Activated CD4-positive, CD25-positive, alpha-beta regulatory T cell (primary cell): ENCODE results near the gene SDF2.
A peak's percentile ranks its signal among the peaks of the same experiment; 100 is the strongest.
"Not testable (repeated sequence)": the region's sequence is repeated elsewhere in the genome, so short reads cannot be mapped to it uniquely, and the experiment has no call there.

ENCODE experiments used
- DNase-seq, 4 experiments: peaks; one replicate each; lab custom pipeline; 2025; lab: John Stamatoyannopoulos, UW

The SDF2 gene

DNA sequence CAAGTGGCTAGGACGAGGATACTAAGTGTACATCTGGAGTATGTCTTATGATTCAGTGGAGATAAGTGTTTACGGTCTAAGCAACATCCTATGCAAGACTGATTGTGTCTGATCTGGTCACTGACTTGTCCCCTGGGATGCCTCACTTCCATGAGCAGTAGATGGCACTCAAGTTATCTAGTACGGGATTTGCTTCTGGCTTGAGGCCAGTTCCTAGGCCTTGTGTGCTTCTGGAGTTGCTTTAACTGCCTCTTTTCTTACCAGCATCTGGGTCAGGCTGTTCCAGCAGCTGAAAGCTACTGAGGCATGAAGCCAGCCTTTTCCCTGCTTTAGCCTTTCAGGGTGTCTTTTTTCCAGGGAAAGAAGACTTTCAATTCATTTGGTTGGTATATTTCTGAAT is 23.3 kb upstream of the SDF2 start:
- no peak for DNase-seq

DNA sequence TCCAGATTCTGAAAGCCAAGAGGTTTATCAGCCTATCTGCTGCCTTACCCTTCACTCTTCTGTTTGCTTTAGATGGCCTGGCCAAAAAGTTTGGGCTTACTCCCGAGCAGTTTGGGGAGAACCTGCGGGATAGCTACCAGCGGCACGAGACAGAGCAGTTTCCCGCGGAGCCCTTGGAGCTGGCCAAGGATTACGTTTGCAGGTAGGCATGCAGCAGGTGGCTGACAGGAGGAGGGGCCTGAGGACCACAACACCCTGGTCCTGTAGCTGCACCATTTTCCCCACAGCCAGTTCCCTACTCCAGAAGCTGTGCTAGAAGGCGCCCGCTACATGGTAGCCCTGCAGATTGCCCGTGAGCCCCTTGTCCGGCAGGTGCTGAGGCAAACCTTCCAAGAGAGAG is 20.9 kb upstream of the SDF2 start:
- DNase-seq: no peak

DNA sequence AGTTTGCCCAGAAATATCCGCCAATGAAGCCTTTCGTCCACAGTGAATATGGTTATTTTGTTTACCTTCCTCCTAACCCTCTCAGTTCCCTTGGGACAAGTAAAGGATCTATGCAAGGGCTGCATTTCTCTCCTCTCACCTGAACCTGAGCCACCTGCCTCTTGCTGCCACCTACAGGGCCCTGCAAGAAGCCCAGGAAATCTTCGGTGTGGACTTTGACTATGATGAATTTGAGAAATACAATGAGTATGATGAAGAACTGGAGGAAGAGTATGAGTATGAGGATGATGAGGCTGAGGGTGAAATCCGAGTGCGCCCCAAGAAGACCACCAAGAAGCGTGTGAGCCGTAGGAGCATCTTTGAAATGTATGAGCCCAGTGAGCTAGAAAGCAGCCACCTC is 14.3 kb upstream of the SDF2 start:
- DNase-seq: no peak

DNA sequence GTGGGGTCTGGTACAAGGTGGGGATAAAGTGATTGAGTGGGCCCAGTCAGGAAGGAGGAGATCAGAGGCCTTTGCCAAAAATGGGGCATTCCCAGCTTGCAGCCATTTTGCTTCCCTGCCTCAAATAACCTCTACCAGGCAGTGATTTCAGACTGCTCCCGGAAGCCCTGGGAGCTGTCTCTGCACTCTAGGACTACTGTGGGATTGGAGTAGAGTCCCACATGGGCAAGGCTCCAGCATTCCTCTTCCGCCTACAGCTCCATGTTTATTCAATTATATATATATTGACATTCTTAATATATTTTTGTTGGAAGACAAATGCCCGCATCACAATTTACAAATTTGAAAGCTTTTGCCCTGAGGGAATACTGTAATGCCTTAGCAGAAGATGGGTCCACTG is 13.8 kb upstream of the SDF2 start:
- DNase-seq: no peak

DNA sequence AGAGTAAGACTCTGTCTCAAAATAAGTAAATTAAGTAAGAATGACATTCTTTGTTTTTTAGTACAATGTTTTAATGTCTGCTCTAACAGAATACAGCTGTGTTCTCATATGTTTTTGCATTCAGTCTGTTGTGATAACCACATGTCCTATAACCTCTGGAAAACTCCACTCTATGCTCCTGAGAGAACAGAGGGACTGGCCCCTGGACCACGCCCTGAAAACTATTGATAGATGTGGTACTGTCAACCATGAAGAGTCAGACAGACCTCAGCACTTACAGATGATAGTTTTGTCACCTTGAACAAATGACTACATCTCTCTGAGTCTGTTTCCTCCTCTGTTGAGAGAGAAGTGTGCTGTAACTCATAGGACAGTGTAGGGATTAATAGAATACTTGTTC is 8.2 kb upstream of the SDF2 start:
- no peak for DNase-seq

DNA sequence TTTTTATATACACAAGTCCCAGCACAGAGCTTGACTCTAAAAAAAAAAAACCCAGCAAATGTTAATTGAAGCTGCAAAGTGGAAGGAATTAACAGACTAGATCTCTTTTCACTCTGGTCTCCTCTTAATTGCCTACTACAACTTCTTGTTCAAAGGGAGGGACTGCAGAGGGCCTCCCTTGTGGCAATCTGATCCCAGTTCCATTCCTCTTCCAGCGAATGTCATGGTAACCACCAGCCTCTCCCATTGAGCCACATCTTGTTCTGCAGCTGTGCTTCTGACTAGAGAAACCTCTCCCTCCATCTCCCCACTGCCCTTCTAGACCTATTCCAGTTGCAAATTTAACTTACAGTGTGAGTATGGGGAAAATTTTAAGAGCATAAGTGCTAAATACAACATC is 6.2 kb upstream of the SDF2 start:
- no peak for DNase-seq

DNA sequence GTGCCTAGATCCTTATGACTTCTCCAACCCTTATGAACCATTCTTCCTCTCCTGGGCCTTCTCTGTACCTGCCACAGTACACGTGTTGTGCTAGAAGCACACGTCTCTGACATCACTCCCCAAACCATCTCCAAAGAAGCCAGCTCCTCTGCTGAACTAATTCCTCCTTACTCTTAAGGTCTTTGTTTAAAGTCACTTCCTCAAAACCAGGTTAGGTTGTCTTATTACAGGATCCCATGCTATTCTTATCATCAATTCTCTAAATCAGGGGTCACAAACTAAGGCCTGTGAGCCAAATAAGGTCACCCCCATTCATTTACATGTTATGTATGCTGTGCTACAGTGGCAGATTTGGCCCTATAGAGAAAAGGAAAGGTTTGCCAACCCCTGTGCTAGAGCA is 4.3 kb upstream of the SDF2 start:
- no peak for DNase-seq

DNA sequence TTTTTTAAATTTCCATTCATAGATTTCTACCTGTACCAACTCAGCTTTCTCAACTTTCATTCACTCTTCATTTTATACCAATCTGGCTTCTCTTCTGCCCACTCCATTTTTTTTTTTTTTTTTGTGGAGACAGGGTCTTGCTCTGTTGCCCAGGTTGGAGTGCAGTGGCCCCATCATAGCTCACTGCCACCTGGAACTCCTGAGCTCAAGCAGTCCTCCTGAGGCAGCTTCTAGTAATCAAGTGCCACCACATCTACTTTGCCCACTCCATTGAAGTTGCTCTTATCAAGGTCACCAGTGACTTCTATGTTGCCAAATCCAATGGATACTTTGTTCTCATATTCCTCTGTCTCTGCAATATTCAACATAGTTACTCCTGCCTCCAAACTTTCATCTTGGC is 2.0 kb upstream of the SDF2 start:
- DNase-seq: no peak

DNA sequence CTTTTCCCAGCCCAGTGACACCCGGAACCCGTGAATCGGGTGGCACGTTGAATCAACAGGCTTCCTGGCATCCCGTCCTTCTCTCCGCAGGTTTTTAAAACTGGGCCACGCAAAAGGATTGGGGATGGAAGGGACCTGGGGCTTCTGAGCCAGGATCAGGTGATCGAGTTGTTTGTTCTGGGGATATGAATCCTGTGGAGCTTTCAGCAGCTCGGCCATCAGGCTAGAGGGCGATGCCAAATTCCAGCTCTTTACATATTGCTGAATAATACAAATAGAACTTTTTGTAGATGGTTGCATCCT is 772 bp upstream of the SDF2 start:
- DNase-seq: no peak

DNA sequence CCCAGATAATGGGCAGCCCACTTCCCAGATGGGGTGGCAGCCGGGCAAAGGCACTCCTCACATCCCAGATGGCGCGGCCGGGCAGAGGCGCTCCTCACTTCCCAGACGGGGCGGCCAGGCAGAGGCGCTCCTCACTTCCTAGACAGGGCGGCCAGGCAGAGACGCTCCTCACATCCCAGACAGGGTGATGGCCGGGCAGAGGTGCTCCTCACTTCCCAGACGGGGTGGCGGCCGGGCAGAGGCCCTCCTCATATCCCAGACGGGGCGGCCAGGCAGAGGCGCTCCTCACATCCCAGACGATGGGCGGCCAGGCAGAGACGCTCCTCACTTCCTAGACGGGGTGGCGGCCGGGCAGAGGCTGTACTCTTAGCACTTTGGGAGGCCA is 2.2 kb downstream of the SDF2 start:
- DNase-seq: not testable (repeated sequence)

DNA sequence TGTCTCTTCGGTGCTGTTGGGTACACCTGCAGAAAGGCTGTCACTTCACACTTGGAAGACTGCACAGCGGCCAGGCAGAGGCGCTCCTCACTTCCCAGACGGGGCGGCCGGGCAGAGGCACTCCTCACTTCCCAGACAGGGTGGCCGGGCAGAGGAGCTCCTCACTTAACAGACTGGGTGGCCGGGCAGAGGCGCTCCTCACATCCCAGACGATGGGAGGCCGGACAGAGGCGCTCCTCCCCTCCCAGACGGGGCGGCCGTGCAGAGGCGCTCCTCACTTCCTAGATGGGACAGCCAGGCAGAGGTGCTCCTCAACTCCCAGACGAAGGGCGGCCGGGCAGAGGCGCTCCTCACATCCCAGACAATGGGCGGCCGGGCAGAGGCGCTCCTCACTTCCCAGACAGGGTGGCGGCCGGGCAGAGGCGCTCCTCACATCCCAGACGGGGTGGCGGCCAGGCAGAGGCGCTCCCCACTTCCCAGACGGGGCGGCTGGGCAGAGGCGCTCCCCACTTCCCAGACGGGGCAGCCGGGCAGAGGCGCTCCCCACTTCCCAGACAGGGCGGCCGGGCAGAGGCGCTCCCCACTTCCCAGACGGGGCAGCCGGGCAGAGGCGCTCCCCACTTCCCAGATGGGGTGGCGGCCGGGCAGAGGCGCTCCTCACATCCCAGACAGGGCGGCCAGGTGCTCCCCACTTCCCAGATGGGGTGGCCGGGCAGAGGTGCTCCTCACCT is 2.8 kb downstream of the SDF2 start:
- not testable (repeated sequence) for DNase-seq

DNA sequence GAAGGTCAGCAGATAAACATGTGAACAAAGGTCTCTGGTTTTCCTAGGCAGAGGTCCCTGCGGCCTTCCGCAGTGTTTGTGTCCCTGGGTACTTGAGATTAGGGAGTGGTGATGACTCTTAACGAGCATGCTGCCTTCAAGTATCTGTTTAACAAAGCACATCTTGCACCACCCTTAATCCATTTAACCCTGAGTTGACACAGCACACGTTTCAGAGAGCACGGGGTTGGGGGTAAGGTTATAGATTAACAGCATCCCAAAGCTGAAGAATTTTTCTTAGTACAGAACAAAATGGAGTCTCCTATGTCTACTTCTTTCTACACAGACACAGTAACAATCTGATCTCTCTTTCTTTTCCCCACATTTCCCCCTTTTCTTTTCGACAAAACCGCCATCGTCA is 3.4 kb downstream of the SDF2 start:
- DNase-seq: not testable (repeated sequence)

DNA sequence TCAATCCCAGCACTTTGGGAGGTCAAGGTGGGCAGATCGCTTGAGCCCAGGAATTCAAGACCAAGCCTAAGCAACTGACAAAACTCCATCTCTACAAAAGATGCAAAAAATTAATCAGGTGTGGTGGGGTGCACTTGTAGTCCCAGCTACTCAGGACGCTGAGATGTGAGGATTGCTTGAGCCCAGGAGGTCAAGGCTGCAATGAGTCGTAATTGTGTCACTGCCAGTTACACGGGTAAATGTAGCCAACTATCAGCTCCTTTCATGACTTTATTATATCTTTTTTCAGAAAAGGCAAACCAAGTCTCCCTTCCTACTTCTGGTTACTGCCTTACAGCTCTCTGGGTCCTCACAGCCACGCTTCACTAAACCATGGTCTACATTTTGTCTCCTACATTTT is 4.0 kb downstream of the SDF2 start:
- no peak for DNase-seq

DNA sequence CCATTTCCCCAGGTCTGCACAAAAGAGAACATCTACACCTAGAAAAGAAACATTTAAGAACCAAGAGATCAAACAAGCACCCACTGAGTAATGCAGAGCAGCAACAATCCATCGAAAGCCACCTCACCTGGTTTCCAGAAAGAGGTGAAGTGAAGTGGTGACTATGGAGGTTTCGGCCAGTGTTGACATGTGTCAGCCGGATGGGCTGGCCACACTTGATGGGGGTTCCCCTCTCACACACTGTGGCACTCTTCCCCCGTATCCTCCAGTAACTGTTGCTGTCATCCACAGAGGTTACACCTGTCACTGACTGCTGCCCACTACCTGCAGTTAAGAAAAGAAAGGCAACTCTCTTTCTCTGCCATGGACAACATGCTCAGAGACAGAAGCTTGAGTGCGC is 6.5 kb downstream of the SDF2 start:
- no peak for DNase-seq

DNA sequence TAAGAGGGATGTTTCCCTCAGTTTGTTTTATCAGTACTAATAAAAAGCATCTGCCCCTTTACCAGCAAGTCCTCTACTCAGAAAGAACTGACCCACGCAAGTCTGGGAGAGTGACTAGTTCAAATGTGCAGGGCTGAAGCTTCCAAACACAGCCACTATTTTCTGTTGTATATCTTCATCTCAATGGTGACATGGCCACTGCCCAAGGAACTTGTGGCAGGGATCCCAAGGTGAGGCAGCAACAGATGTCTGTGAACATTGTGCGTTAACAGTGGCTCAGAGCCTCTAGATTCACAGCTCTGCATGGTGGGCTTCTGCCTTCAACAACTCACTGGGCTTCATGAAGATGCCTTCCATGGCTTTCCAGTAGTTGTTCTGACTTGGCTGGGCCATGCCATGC is 13.0 kb downstream of the SDF2 start:
- no peak for DNase-seq

DNA sequence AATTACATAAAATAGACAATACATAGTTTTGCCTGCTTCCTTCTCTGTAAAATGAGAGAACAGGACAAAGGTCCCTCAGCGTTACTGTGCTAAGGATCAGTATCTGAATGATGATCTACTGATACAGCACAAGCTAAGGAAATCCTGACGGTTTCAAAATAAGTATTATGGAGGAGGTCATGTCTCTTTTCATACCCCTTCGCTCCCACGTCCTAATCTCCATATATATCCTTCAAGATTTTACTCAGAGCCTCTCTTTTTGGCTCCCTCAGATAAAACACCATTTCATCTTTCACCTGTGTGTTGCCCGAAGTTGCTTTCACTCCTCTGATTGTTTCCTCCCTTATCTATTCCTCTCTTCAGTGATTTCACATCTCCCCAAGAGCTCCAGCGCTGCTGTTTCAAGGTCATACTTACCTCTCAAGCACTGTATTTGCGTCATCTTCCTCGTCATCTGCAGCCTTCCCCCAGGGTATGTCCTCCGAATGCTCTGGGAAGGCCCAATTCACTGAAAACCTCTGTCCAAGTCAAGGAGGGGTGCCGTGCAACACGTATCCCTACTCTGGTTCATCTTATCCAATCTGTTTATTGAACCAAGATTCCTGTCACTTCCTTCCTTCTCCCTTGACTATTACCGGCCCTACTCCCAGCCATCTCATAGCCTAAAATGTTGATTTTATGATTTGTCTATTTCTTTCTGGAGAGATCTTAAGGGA is 15.5 kb downstream of the SDF2 start:
- no peak for DNase-seq

DNA sequence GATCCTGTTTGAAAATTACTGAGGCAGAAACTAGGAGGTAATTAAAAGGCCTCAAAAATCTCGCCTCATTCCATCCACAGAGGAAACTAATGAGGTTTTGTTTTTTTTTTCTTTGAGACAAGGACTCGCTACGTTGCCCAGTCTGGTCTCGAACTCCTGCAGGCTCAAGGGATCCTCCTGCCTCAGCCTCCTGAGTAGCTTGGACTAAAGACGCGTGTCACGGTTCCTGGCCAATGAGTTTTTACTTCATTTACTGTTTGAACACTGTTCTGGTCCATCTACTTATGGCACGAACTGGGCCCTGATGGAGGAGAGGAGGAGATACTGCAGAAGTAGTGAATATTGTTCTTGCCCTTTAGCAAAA is 16.1 kb downstream of the SDF2 start:
- no peak for DNase-seq

DNA sequence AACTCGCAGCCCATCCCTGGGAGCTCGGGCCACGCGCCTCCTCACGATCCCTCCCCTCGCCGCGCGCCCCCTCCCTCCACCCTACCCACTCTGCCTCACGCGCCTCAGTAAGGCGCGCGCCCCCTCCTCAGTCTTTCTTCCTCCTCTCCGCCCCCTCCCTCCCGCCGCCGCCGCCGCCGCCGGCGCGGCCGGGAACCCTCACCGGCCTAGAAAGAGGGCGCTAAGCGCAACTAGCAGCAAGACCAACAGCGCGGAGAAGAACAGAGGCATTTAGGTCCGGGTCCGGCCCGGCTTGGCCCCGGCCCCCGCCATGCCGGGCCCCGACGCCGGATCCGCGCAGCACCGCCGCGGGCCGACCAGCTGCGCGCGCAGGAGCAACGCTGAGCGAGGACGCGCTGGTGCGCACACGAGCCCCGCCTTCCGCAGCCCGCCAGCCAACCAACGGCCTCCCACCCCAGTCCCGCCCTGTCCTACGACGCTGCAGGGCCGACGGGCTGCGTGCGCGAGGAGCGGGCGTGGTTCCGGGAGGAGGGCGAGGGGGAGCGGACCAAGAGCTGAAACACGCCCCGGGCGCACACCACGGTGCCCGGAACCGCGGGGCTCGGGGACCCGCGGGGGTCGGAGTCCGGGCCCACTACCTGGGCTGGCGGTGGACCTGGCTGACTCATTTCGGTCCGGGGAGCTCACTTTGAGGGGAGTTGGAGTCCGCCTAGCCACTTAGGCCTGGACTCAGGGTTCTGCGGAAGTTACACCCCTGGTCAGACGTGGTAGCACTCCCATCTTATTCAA is 16.7 kb downstream of the SDF2 start, which contains the start of gene BLTP2:
Gene BLTP2, minus strand, starts transcription at position 372 of the 789 bp plus-strand sequence. Its CDS starts 102 bp downstream, at position 270.
- peak; percentile 81 to 97 (median 92) for DNase-seq

DNA sequence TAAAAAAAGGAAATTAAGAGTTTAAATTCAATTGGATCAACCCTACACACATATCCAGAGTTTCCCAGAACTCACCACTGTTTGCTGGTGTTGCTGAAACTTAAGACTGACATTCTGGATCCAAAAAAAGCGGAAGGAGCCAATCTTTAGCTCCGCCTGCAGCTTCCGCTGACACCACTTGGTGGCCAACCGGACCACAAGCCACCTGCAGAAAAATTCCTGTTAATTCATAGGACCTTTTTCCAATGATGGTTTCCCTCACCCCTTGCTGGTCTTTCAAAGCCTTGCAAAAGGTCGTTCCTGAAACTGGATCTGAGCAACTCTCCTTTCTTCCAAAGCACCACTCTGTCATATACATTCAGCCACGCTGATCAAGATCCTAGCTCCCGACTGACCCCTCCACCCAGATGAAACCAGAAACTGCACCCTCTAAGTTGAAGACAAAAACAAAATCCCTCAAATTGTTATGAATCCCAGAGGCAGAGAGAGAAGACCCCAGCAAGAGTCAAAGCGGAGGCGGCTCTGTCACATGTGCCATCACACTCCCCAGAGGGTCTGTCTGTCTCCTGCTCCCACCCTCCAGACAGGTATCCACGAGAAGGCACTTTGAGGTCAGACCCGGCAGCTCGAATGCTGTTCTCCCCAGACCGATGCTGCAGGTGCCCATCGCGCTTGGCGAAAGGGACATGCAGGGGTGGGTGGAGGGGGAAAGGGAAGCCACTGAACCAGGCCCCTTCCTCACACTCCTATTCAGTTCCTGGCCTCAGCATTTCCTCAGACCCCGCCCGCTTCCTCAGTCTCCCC is 17.5 kb downstream of the SDF2 start:
- DNase-seq: no peak

DNA sequence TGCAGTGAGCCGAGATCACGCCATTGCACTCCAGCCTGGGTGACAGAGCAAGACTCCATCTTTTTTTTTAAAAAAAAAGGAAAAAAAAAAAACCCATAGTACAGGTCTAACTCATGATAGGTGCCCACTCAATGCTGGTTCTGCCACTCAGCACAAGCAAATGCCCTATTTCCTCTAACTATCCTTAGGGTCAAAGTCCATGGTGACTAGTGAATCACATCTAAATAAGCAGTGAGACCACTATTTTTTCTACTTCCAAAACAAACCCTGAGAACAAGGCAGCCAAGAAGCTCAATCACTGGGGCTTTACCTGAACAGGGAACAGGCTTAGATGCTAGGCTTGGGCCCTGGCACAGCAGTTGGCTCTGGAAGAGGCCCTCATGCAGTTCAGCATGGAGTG is 20.1 kb downstream of the SDF2 start:
- DNase-seq: no peak

DNA sequence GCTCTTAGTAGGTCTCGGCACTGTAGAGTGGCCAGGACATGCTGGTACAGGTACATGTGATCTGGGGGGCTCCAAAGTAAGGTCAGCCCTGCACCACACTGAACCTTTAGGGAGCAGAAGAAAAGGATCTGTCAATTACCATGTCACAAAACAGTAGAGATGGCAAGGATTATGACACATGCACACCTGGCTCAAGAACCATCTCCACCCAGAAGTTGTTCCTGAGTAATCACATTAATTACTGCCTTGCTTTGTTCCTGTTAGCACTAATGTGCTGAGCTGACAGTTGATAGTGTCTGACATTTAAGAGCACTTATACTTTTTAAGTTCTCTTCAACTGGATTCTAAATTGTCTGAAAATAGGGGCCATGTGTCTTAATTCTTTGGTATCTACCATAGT is 26.2 kb downstream of the SDF2 start:
- no peak for DNase-seq

DNA sequence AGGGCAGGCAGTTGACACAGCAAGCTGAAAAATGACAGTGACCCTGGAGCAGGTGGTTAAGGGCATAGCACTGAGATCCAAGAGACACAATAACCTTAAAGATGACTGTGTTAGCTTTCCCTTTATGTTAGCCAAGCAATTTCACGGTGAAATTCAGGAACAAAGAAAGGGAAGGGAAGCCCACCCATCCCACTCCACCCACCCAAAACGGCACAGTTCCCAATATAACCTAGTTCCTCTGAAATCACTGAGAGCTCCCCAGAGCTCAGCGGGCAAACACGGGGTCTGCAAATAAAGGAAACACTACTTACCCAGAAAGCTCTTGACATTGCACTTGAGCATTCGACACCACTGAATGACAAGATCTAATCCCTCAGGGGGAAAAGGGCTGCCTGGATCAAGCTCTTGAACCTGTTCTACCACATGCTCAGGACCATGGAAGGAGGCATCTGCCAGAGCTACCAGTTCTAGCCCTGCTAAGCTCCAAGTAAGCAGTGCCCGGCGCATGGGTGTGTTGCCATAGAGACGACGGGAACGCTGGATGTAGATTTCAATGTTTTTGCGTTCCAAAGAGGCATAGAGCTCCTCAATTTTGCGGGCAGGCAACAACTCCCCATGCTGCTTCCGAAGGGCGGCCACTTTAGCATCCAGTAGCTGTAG is 27.4 kb downstream of the SDF2 start:
- no peak for DNase-seq
